Prostate gland (tissue), 2 donors: ENCODE measurements around the gene SKOR1. TPM values are rescaled to one million over a fixed set of nuclear protein-coding genes. Genes with fewer than 3 reads are reported as not detected.

Experiments
- DNase-seq: peaks from one replicate; pipeline ENCODE4 v3.0.0-alpha.2; 2019; ENCODE audit warnings: low spot score
- H3K27ac ChIP-seq, 2 donors: fragments of 200-600 bp; sonication (generic); 2 replicates each; pipeline ENCODE4 v1.5.1; 2017 to 2019
- H3K27me3 ChIP-seq: fragments of 200-600 bp; sonication (generic); replicated peaks from 2 replicates; pipeline ENCODE4 v1.5.1; 2019; ENCODE audit not compliant: insufficient read depth
- H3K36me3 ChIP-seq, 2 donors: fragments of 200-600 bp; sonication (generic); 1 replicate in 1 of 2; 2 replicates in 1 of 2; pipeline versions ENCODE4 v1.5.1 to v1.8.1; 2017 to 2019
- H3K4me1 ChIP-seq: fragments of 200-600 bp; sonication (generic); replicated peaks from 2 replicates; pipeline ENCODE4 v1.5.1; 2019
- H3K4me3 ChIP-seq, 2 donors: fragments of 200-600 bp; sonication (generic); 2 replicates each; pipeline ENCODE4 v1.5.1; 2017 to 2019
- H3K9me3 ChIP-seq: fragments of 200-600 bp; sonication (generic); 2 replicates; pipeline ENCODE4 v1.5.1; 2017
- POLR2A ChIP-seq: fragments of 450-650 bp; IDR thresholded peaks from one replicate; pipeline ENCODE4 v1.6.1; 2016; ENCODE audit warnings: antibody characterized with exemption, mild to moderate bottlenecking
- POLR2AphosphoS5 ChIP-seq: sonication (generic); formaldehyde crosslinking; IDR thresholded peaks from one replicate; pipeline ENCODE4 v1.6.1; 2017; ENCODE audit warnings: antibody characterized with exemption
- WGBS: methylation state at CpG from one replicate; pipeline ENCODE4 v1.1.5; 2018; 5-methylcytosine and 5-hydroxymethylcytosine counted together
- intact Hi-C: fragments of 100-400 bp; cut with DNase I; formaldehyde crosslinking; loops from one replicate; pipeline ENCODE4 v1.14.2; 2022
- total RNA-seq, 2 donors: library from RNA; depleted of rRNA; stranded (reverse); fragments of >200 nt; gene quantifications; one replicate each; pipeline ENCODE4 v1.1.0, GENCODE V29; 2016
- TF ChIP-seq, protein P1 (sequence below), 4 experiments: fragments of 200-600 bp in 2 of 4; fragments of 450-650 bp in 2 of 4; sonication (generic) in 2 of 4; IDR thresholded peaks; 1 replicate in 3 of 4; 2 replicates in 1 of 4; pipeline ENCODE4 v1.5.1; 2016 to 2019; ENCODE audit warnings: antibody characterized with exemption in 4 of 4, mild to moderate bottlenecking in 2 of 4, moderate library complexity in 2 of 4

Gene SKOR1
- total RNA-seq, 2 donors from 2014 or later: 0.59 to 1.7 TPM

DNA sequence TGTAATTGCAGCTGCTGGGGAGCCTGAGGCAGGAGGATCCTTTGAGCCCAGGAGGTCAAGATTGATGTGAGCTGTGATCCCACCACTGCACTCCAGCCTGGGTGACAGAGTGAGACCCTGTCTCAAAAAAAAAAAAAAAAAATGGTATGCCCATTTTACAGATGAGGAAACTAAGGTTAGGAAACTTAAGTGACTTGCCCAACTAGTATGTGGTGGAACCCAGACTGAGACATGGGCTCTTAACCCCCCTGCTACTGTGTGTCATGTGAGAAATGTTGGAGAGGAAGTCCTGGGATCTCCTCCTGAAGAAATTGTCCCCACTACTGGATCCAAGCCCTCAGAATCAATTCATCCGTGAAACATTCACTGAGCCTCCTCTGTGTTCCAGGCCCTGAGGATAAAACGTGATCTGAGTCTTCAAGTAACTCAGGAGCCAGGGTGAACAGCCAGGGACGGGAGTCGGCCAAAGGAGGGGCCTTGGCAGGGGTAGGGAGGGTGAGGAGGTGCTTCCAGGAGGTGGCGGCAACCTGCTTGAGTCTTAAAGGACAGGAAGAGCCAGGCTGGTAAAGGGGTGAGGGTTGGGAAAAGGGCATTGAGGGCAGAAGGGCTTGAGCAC, 34.1 kb downstream of the SKOR1 start:
- H3K27ac ChIP-seq: no peak overlapping the region
- no peaks in the 10 kb centered on the region for H3K4me1 ChIP-seq
- no peaks in the 10 kb centered on the region for H3K36me3 ChIP-seq
- WGBS: 25% methylated on average over 5 of the region's 5 CpGs
- DNase-seq: no peak
- no peak for TF ChIP-seq POLR2A
- no peaks in the 10 kb centered on the region for H3K27me3 ChIP-seq
- no peak overlapping the region for H3K4me3 ChIP-seq
- no peaks in the 10 kb centered on the region for H3K9me3 ChIP-seq
- intact Hi-C loops: no loop called here

GRCh38 chr15:67861983-67862382, 36.7 kb downstream of the SKOR1 start:
- intact Hi-C loops: loop anchor here (2.0 kb wide), 3 partner anchors 53 to 349 kb away; no protein-coding TSS in a partner anchor
- Histone ChIP-seq H3K27me3 (no peaks in the 10 kb centered on the region), H3K4me1 (no peaks in the 10 kb centered on the region), H3K4me3 (no peak overlapping the region), H3K9me3 (no peaks in the 10 kb centered on the region), H3K27ac (no peak overlapping the region), H3K36me3 (no peaks in the 10 kb centered on the region)
- TF ChIP-seq, protein P1, sequence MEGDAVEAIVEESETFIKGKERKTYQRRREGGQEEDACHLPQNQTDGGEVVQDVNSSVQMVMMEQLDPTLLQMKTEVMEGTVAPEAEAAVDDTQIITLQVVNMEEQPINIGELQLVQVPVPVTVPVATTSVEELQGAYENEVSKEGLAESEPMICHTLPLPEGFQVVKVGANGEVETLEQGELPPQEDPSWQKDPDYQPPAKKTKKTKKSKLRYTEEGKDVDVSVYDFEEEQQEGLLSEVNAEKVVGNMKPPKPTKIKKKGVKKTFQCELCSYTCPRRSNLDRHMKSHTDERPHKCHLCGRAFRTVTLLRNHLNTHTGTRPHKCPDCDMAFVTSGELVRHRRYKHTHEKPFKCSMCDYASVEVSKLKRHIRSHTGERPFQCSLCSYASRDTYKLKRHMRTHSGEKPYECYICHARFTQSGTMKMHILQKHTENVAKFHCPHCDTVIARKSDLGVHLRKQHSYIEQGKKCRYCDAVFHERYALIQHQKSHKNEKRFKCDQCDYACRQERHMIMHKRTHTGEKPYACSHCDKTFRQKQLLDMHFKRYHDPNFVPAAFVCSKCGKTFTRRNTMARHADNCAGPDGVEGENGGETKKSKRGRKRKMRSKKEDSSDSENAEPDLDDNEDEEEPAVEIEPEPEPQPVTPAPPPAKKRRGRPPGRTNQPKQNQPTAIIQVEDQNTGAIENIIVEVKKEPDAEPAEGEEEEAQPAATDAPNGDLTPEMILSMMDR (IDR thresholded peaks at IDR 0.05): no peak
- TF ChIP-seq POLR2AphosphoS5 (no peak), POLR2A (no peak)
- no peak for DNase-seq
- 83% methylated on average over 3 of the region's 3 CpGs for WGBS

GRCh38 chr15:67862750-67863441, 37.6 kb downstream of the SKOR1 start:
- Histone ChIP-seq H3K4me1 (no peaks in the 10 kb centered on the region), H3K27ac (peak overlapping the region; percentile 27 to 54), H3K27me3 (no peaks in the 10 kb centered on the region), H3K4me3 (peak overlapping the region; percentile 28 to 31), H3K9me3 (no peaks in the 10 kb centered on the region), H3K36me3 (no peaks in the 10 kb centered on the region)
- no peak for TF ChIP-seq POLR2A
- TF ChIP-seq, protein P1 (IDR thresholded peaks at IDR 0.05): no peak
- DNase-seq: no peak
- intact Hi-C loops: loop anchor here (2.0 kb wide), 3 partner anchors 52 to 348 kb away; no protein-coding TSS in a partner anchor
- WGBS: 57% methylated on average over 16 of the region's 16 CpGs

GRCh38 chr15:67863442-67863987, 38.2 kb downstream of the SKOR1 start:
- peak; percentile 62 for DNase-seq
- no peaks in the 10 kb centered on the region for H3K9me3 ChIP-seq
- H3K36me3 ChIP-seq: no peaks in the 10 kb centered on the region
- intact Hi-C loops: loop anchor here (2.0 kb wide), 3 partner anchors 51 to 347 kb away; no protein-coding TSS in a partner anchor
- no peaks in the 10 kb centered on the region for H3K27me3 ChIP-seq
- peak; percentile 48 for TF ChIP-seq POLR2AphosphoS5
- no peak for TF ChIP-seq POLR2A
- TF ChIP-seq, protein P1 (IDR thresholded peaks at IDR 0.05): peak; percentile 88 to 97 (median 94)
- H3K27ac ChIP-seq: peak overlapping the region; percentile 27 to 54
- no peaks in the 10 kb centered on the region for H3K4me1 ChIP-seq
- WGBS: 6% methylated on average over 17 of the region's 41 CpGs
- peak overlapping the region; percentile 28 to 31 for H3K4me3 ChIP-seq

GRCh38 chr15:67865331-67865730, 40.0 kb downstream of the SKOR1 start:
- H3K4me3 ChIP-seq: no peak overlapping the region
- no peaks in the 10 kb centered on the region for H3K36me3 ChIP-seq
- no peaks in the 10 kb centered on the region for H3K9me3 ChIP-seq
- H3K4me1 ChIP-seq: no peaks in the 10 kb centered on the region
- DNase-seq: no peak
- H3K27me3 ChIP-seq: no peaks in the 10 kb centered on the region
- H3K27ac ChIP-seq: no peak overlapping the region
- TF ChIP-seq POLR2A (no peak), POLR2AphosphoS5 (no peak)
- TF ChIP-seq, protein P1 (IDR thresholded peaks at IDR 0.05): no peak
- WGBS: 37% methylated on average over 3 of the region's 3 CpGs
- intact Hi-C loops: no loop called here
